ENCODE measurements around the gene SLCO2A1. TPM values are rescaled to one million over a fixed set of nuclear protein-coding genes. Genes with fewer than 3 reads are reported as not detected.

Gene SLCO2A1
- total RNA-seq, 4 donors from 2014 or later, result 0.07 to 2.4 (median 1.3) TPM

- in situ Hi-C loops (cut with MboI; ENCODE audit: low sequenced_read_pairs in 4 of 4) (no loop called here), intact Hi-C loops (cut with DNase I; ENCODE audit: low total_unique reads) (no loop called here)
- no peaks in the 10 kb centered on the region for H3K9me3 ChIP-seq
- peaks cover 0 to 10% of the 10 kb centered on the region in 2 donors for H3K4me1 ChIP-seq
- no peak for TF ChIP-seq CTCF (IDR thresholded peaks at IDR 0.05 in 4 of 5, conservative IDR thresholded peaks at IDR 0.05 in 1 of 5)
- no peak for TF ChIP-seq POLR2A (IDR thresholded peaks at IDR 0.05)
- H3K4me3 ChIP-seq, result no peak overlapping the region
- no peak for ATAC-seq
- H3K27ac ChIP-seq, result no peak overlapping the region
- DNase-seq, result no peak
- no peaks in the 10 kb centered on the region for H3K36me3 ChIP-seq
- H3K27me3 ChIP-seq, result no peaks in the 10 kb centered on the region
Observed at GRCh38 chr3:133987948-133988484, 41.7 kb downstream of the SLCO2A1 start.

- Histone ChIP-seq H3K27me3 (no peaks in the 10 kb centered on the region), H3K9me3 (no peaks in the 10 kb centered on the region), H3K4me1 (peaks cover 0 to 8% of the 10 kb centered on the region in 2 donors), H3K27ac (peak overlapping the region in 1 of 4 donors; percentile 53), H3K36me3 (no peaks in the 10 kb centered on the region), H3K4me3 (no peak overlapping the region)
- intact Hi-C loops (cut with DNase I; ENCODE audit: low total_unique reads), result no loop called here
- ATAC-seq, result no peak
- no peak for DNase-seq
- in situ Hi-C loops (cut with MboI; ENCODE audit: low sequenced_read_pairs in 4 of 4), result no loop called here
- no peak for TF ChIP-seq CTCF (IDR thresholded peaks at IDR 0.05 in 4 of 5, conservative IDR thresholded peaks at IDR 0.05 in 1 of 5)
- no peak for TF ChIP-seq POLR2A (IDR thresholded peaks at IDR 0.05)
Observed at GRCh38 chr3:133987136-133987535, 42.6 kb downstream of the SLCO2A1 start.

- DNase-seq (no peak), ATAC-seq (no peak)
- in situ Hi-C loops (cut with MboI; ENCODE audit: low sequenced_read_pairs in 4 of 4) (no loop called here), intact Hi-C loops (cut with DNase I; ENCODE audit: low total_unique reads) (no loop called here)
- Histone ChIP-seq H3K9me3 (no peaks in the 10 kb centered on the region), H3K4me1 (peaks cover 0 to 3% of the 10 kb centered on the region in 2 donors), H3K36me3 (no peaks in the 10 kb centered on the region), H3K27ac (no peak overlapping the region), H3K27me3 (no peaks in the 10 kb centered on the region), H3K4me3 (no peak overlapping the region)
- TF ChIP-seq CTCF (IDR thresholded peaks at IDR 0.05 in 4 of 5, conservative IDR thresholded peaks at IDR 0.05 in 1 of 5), result no peak
- TF ChIP-seq POLR2A (IDR thresholded peaks at IDR 0.05), result no peak
Observed at GRCh38 chr3:133986311-133986710, 43.4 kb downstream of the SLCO2A1 start.

- no peak for DNase-seq
- no peak overlapping the region for H3K27ac ChIP-seq
- in situ Hi-C loops (cut with MboI; ENCODE audit: low sequenced_read_pairs in 4 of 4) (no loop called here), intact Hi-C loops (cut with DNase I; ENCODE audit: low total_unique reads) (no loop called here)
- no peaks in the 10 kb centered on the region for H3K36me3 ChIP-seq
- no peaks in the 10 kb centered on the region for H3K27me3 ChIP-seq
- TF ChIP-seq CTCF (IDR thresholded peaks at IDR 0.05 in 4 of 5, conservative IDR thresholded peaks at IDR 0.05 in 1 of 5) (no peak), POLR2A (IDR thresholded peaks at IDR 0.05) (no peak)
- no peaks in the 10 kb centered on the region for H3K9me3 ChIP-seq
- no peak for ATAC-seq
- no peak overlapping the region for H3K4me3 ChIP-seq
- H3K4me1 ChIP-seq, result peaks cover 0 to 3% of the 10 kb centered on the region in 2 donors
Observed at GRCh38 chr3:133984975-133985374, 44.8 kb downstream of the SLCO2A1 start.
